DOHH2 (cell line): ENCODE results near the gene NAXD.

ENCODE experiments used
- H3F3A ChIP-seq: fragments of 200-600 bp; sonication (generic), shearing (Covaris generic); 2 replicates; pipeline ENCODE4 v1.6.0; 2016; ENCODE audit warnings: antibody characterized with exemption, mild to moderate bottlenecking; ENCODE audit not compliant: control insufficient read depth, insufficient read depth
- H3K27ac ChIP-seq: fragments of 200-600 bp; sonication (generic); 2 replicates; pipeline ENCODE4 v1.5.1; 2014; ENCODE audit warnings: low read depth, mild to moderate bottlenecking, low read length, moderate library complexity
- H3K27me3 ChIP-seq: fragments of 200-600 bp; sonication (generic); 2 replicates; pipeline ENCODE4 v1.6.1; 2014; ENCODE audit warnings: mild to moderate bottlenecking, low read length, mixed read lengths; ENCODE audit not compliant: control insufficient read depth
- H3K36me3 ChIP-seq: fragments of 200-600 bp; sonication (generic); 2 replicates; pipeline ENCODE4 v1.6.1; 2014; ENCODE audit warnings: mild to moderate bottlenecking, low read length, moderate library complexity, mixed read lengths; ENCODE audit not compliant: control insufficient read depth
- H3K4me1 ChIP-seq: fragments of 200-600 bp; sonication (generic); 2 replicates; pipeline ENCODE4 v1.6.1; 2014; ENCODE audit warnings: mild to moderate bottlenecking, low read length, mixed read lengths; ENCODE audit not compliant: control insufficient read depth
- H3K4me2 ChIP-seq: fragments of 200-600 bp; sonication (generic); 2 replicates; pipeline ENCODE4 v1.6.0; 2014; ENCODE audit warnings: mild to moderate bottlenecking, low read length, moderate library complexity
- H3K4me3 ChIP-seq: fragments of 200-600 bp; sonication (generic); 2 replicates; pipeline ENCODE4 v1.5.1; 2014; ENCODE audit warnings: mild to moderate bottlenecking, low read length, mixed read lengths
- H3K79me2 ChIP-seq: fragments of 200-600 bp; sonication (generic); 2 replicates; pipeline ENCODE4 v1.6.1; 2014; ENCODE audit warnings: mild to moderate bottlenecking, low read length, mixed read lengths; ENCODE audit not compliant: control insufficient read depth
- H3K9me2 ChIP-seq: fragments of 200-600 bp; sonication (generic); replicated peaks from 2 replicates; pipeline ENCODE4 v1.6.1; 2014; ENCODE audit warnings: mild to moderate bottlenecking, low read length, mixed read lengths; ENCODE audit not compliant: control insufficient read depth
- H3K9me3 ChIP-seq: fragments of 200-600 bp; sonication (generic); 2 replicates; pipeline ENCODE4 v1.6.1; 2014; ENCODE audit warnings: antibody characterized with exemption, low read length, mixed read lengths; ENCODE audit not compliant: control insufficient read depth, insufficient read depth
- H4K20me1 ChIP-seq: fragments of 200-600 bp; sonication (generic); 2 replicates; pipeline ENCODE4 v1.6.0; 2014; ENCODE audit warnings: low read depth, mild to moderate bottlenecking, antibody characterized with exemption, low read length, moderate library complexity; ENCODE audit not compliant: control insufficient read depth, insufficient read depth
- CTCF ChIP-seq: fragments of 200-600 bp; sonication (generic); IDR thresholded peaks from one replicate; pipeline ENCODE4 v1.5.1; 2014; ENCODE audit warnings: antibody characterized with exemption, mild to moderate bottlenecking, low read depth, low read length; ENCODE audit not compliant: poor library complexity, severe bottlenecking
- EZH2phosphoT487 ChIP-seq: fragments of 200-600 bp; sonication (generic); IDR thresholded peaks from 2 replicates; pipeline ENCODE4 v1.6.1; 2017; ENCODE audit warnings: borderline replicate concordance, mild to moderate bottlenecking, antibody characterized with exemption, low read length, moderate library complexity, mixed read lengths

Gene NAXD

GRCh38 chr13:110643768-110644421 is 28.6 kb downstream of the NAXD start:
- TF ChIP-seq CTCF (no peak), EZH2phosphoT487 (no peak)
- H4K20me1 ChIP-seq = no peaks in the 10 kb centered on the region
- H3K36me3 ChIP-seq = peaks cover 67% of the 10 kb centered on the region

DNA sequence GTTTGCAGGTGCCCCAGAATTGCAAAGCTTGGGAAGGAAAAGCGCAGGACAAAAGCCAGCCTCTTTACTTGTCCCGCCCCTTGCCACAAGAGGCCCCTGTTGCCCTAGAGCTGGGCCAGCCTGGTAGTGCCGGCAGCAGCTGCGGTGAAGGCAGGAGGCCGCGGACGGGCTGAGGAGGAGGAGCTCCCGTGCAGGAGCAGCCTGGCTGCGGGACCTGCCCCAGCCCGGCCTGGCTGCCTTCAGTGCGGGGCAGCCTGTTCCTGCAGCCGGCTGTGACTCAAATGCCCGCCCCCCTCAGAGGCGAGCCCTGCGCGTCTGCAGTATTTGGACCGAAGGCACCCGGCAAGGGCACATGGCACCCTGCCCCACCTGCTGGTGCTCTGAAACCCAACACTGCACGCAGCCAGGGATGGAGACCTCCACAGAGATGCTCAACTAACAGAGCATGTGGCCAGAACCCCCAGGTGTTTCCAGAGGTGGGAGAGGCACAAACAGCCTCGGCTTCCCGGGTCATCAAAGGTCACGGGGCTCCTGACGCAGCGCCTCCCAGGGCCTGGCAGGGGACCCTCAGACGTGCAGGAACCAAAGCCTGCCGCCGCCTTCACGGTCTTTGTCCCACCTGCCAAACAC is 29.7 kb downstream of the NAXD start:
- Histone ChIP-seq H3K9me2 (no peaks in the 10 kb centered on the region), H3K27ac (no peak overlapping the region), H3K9me3 (no peaks in the 10 kb centered on the region), H3K4me2 (no peak overlapping the region), H4K20me1 (no peaks in the 10 kb centered on the region), H3K79me2 (no peaks in the 10 kb centered on the region), H3K4me1 (peaks cover 20% of the 10 kb centered on the region), H3K4me3 (no peak overlapping the region), H3K36me3 (peaks cover 61% of the 10 kb centered on the region), H3F3A (peaks cover 1% of the 10 kb centered on the region; the same call in 1 of the 2 replicates), H3K27me3 (no peaks in the 10 kb centered on the region)
- TF ChIP-seq EZH2phosphoT487 (no peak), CTCF (peak; percentile 30)

More at GRCh38 chr13:110643768-110644421, 28.6 kb downstream of the NAXD start:
- peaks cover 5% of the 10 kb centered on the region; the same call in 1 of the 2 replicates for H3F3A ChIP-seq
- H3K9me2 ChIP-seq = no peaks in the 10 kb centered on the region
- H3K27me3 ChIP-seq = no peaks in the 10 kb centered on the region
- peaks cover 20% of the 10 kb centered on the region for H3K4me1 ChIP-seq
- no peaks in the 10 kb centered on the region for H3K79me2 ChIP-seq
- H3K9me3 ChIP-seq = no peaks in the 10 kb centered on the region
- no peak overlapping the region for H3K4me3 ChIP-seq
- H3K4me2 ChIP-seq = no peak overlapping the region
- no peak overlapping the region for H3K27ac ChIP-seq

DNA sequence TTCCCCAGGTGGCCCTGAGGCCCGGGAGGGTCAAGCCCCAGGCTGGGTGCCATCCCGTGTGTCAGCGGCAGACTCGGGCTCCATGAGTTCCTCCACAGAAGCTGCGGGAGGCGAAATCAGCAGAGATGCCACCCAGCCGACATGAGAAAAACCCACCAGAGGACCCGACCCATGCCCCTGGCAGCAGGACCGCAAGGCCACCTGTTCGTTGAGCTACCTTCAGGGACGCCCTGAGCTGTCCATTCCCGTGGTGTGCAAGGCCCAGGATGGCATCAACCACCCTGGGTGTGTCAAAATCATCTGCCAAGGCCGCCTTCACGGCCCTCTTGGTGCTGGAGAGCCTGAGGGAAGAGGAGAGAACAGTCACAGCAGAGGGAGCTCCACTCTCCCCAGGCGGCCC is 30.4 kb downstream of the NAXD start:
- peaks cover 20% of the 10 kb centered on the region for H3K4me1 ChIP-seq
- H3K79me2 ChIP-seq = no peaks in the 10 kb centered on the region
- no peaks in the 10 kb centered on the region for H3K27me3 ChIP-seq
- no peaks in the 10 kb centered on the region for H4K20me1 ChIP-seq
- H3F3A ChIP-seq = no peaks in the 10 kb centered on the region
- no peak for TF ChIP-seq EZH2phosphoT487
- TF ChIP-seq CTCF = no peak
- H3K27ac ChIP-seq = no peak overlapping the region
- H3K4me3 ChIP-seq = no peak overlapping the region
- no peaks in the 10 kb centered on the region for H3K9me2 ChIP-seq
- H3K36me3 ChIP-seq = peaks cover 60% of the 10 kb centered on the region
- no peaks in the 10 kb centered on the region for H3K9me3 ChIP-seq
- H3K4me2 ChIP-seq = no peak overlapping the region
